Keratinocyte (primary cell): ENCODE results near the gene CAVIN1.

ENCODE experiments used
- CTCF ChIP-seq, 3 experiments: IDR thresholded peaks in 1 of 3; conservative IDR thresholded peaks in 1 of 3; optimal IDR thresholded peaks in 1 of 3; 2 replicates in 2 of 3; 3 replicates in 1 of 3; pipeline versions ENCODE3 to v1.5.1; 2011; ENCODE audit warnings: low read length in 3 of 3, mild to moderate bottlenecking in 3 of 3, moderate library complexity in 2 of 3, control low read depth in 1 of 3, inconsistent platforms in 1 of 3; ENCODE audit not compliant: insufficient read depth in 2 of 3; ENCODE audit errors: extremely low read depth in 1 of 3
- EZH2 ChIP-seq: IDR thresholded peaks from one replicate; pipeline ENCODE4 v1.6.1; 2012; ENCODE audit warnings: inconsistent platforms, mild to moderate bottlenecking, low read length, moderate library complexity

DNA sequence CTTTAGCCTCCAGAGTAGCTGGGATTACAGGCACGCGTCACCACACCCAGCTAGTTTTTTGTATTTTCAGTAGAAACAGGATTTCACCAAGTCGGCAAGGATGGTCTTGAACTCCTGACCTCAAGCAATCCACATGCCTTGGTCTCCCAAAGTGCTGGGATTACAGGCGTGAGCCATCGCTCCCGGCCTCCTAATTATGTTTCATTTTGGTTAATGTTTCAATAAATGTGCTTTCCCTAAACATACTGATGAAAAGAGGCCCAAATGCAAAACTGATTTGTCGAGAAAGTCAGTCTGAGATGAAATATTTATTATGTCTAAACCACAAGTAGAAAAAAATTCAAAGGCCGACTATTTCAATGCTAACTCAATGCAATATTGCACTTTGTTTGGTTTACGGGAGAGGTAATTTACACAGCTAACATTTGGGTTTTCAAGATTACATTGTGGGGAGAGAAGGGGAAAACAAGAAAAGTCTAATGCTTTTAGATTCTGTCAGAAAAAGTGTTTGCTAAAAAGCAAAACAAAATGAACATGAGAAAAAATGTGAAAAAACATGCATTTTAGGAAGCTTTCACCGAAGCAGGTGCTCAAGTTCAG lies 44.6 kb downstream of the CAVIN1 start:
- TF ChIP-seq CTCF (optimal IDR thresholded peaks at IDR 0.05 in 1 of 3, IDR thresholded peaks at IDR 0.05 in 1 of 3, conservative IDR thresholded peaks at IDR 0.05 in 1 of 3; ENCODE audit: extremely low read depth in 1 of 3, insufficient read depth in 2 of 3, low read length in 3 of 3), result no peak
- no peak for TF ChIP-seq EZH2
